PC-3 (cell line): ENCODE data around the gene TRIM44. TPM values are rescaled to one million over a fixed set of nuclear protein-coding genes. Genes with fewer than 3 reads are reported as not detected.

ENCODE experiments used
- ATAC-seq: fragments of 200-7000 bp; cut with Tn5 transposase; 2 replicates; pipeline ENCODE4 v1.9.1; 2020; ENCODE audit warnings: mild to moderate bottlenecking, moderate library complexity
- BruUV-seq: library from RNA; stranded (reverse); fragments of 400-500 nt; replicated peaks from 2 replicates; lab custom pipeline; 2021; lab: Mats Ljungman, UMichigan
- CTCF ChIA-PET: fragments of 300-600 bp; sonication (Branson Sonifier 250); formaldehyde crosslinking; loops from one replicate; lab custom pipeline; 2022; ENCODE audit warnings: antibody characterized with exemption; lab: Charles Lee
- POLR2A ChIA-PET: fragments of 300-600 bp; sonication (Branson Sonifier 250); formaldehyde crosslinking; loops from one replicate; lab custom pipeline; 2022; ENCODE audit warnings: antibody characterized with exemption; ENCODE audit not compliant: unreplicated experiment; lab: Charles Lee
- DNase-seq: peaks from one replicate; pipeline ENCODE4 v3.0.0-alpha.2; 2015
- H2AFZ ChIP-seq: fragments of 300-600 bp; sonication (generic); 2 replicates; pipeline ENCODE4 v1.6.0; 2016; ENCODE audit warnings: antibody characterized with exemption, low read length
- H3F3A ChIP-seq: fragments of 300-600 bp; sonication (generic); one replicate; pipeline ENCODE4 v1.6.0; 2017; ENCODE audit warnings: antibody characterized with exemption, low read length, control low read depth, mild to moderate bottlenecking; ENCODE audit not compliant: unreplicated experiment
- H3K27ac ChIP-seq: fragments of 300-600 bp; sonication (generic); 2 replicates; pipeline ENCODE4 v1.5.1; 2016; ENCODE audit warnings: mild to moderate bottlenecking, low read length
- H3K27me3 ChIP-seq: fragments of 300-600 bp; sonication (generic); 2 replicates; pipeline ENCODE4 v1.6.1; 2016; ENCODE audit warnings: low read length, mixed read lengths
- H3K36me3 ChIP-seq: fragments of 300-600 bp; sonication (generic); 2 replicates; pipeline ENCODE4 v1.6.1; 2016; ENCODE audit warnings: low read depth, mixed run types, low read length, mixed read lengths
- H3K4me1 ChIP-seq: fragments of 300-600 bp; sonication (generic); 2 replicates; pipeline ENCODE4 v1.5.1; 2016; ENCODE audit warnings: low read length; ENCODE audit not compliant: insufficient read depth
- H3K4me2 ChIP-seq: fragments of 300-600 bp; sonication (generic); 2 replicates; pipeline ENCODE4 v1.6.0; 2016; ENCODE audit warnings: low read length
- H3K4me3 ChIP-seq: fragments of 300-600 bp; sonication (generic); 2 replicates; pipeline ENCODE4 v1.5.1; 2016; ENCODE audit warnings: mild to moderate bottlenecking, low read length, mixed read lengths
- H3K79me2 ChIP-seq: fragments of 300-600 bp; sonication (generic); 2 replicates; pipeline ENCODE4 v1.6.1; 2017; ENCODE audit warnings: low read length, mixed read lengths
- H3K9ac ChIP-seq: fragments of 300-600 bp; sonication (generic); 2 replicates; pipeline ENCODE4 v1.6.0; 2016; ENCODE audit warnings: mild to moderate bottlenecking, low read length
- H3K9me2 ChIP-seq: fragments of 300-600 bp; sonication (generic); replicated peaks from 2 replicates; pipeline ENCODE4 v1.6.1; 2016; ENCODE audit warnings: mixed run types, low read length, mixed read lengths
- H3K9me3 ChIP-seq: fragments of 300-600 bp; sonication (generic); 2 replicates; pipeline ENCODE4 v1.6.1; 2016; ENCODE audit warnings: low read length, mixed read lengths
- H4K20me1 ChIP-seq: fragments of 300-600 bp; sonication (generic); 2 replicates; pipeline ENCODE4 v1.6.1; 2016; ENCODE audit warnings: low read length, mixed read lengths
- CTCF ChIP-seq: fragments of 300-600 bp; sonication (generic); conservative IDR thresholded peaks from 2 replicates; pipeline ENCODE4 v1.5.1; 2017; ENCODE audit warnings: antibody characterized with exemption, low read depth, mild to moderate bottlenecking, low read length
- EZH2 ChIP-seq: fragments of 300-600 bp; sonication (generic); IDR thresholded peaks from one replicate; pipeline ENCODE4 v1.6.1; 2017; ENCODE audit warnings: antibody characterized with exemption, mild to moderate bottlenecking, low read length; ENCODE audit not compliant: unreplicated experiment
- EZH2phosphoT487 ChIP-seq: fragments of 300-600 bp; sonication (generic); IDR thresholded peaks from 2 replicates; pipeline ENCODE4 v1.6.1; 2018; ENCODE audit warnings: mild to moderate bottlenecking, antibody characterized with exemption, low read length, borderline replicate concordance
- intact Hi-C: fragments of 100-400 bp; cut with micrococcal nuclease; formaldehyde crosslinking; loops from 2 replicates; pipeline ENCODE4 v1.9.0; 2023
- total RNA-seq: library from RNA; depleted of rRNA; stranded (reverse); fragments of >200 nt; gene quantifications from 2 replicates; pipeline ENCODE4 v1.2.3, GENCODE V29; 2014

TRIM44 gene
- total RNA-seq, 1 experiment from 2014 or later = 14.0 TPM

DNA sequence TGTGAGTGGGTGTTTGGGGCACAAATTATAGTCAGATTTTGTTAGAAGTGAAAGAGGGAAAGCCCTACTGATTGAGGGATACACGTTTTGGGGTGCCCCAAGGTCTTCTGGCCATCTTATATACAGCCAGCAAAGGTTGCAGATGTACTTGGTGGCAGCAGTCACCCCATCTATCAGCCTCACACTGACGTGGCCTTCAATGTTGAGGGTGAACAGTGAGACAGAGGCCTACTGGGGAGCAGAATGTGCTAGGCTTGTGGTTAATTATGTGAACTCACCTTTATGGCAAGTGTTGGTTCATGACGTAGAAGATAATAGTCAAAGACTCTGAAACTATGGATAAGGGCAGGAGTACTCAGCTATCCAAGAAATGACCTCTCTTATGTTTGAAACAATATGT lies 121.2 kb downstream of the TRIM44 start:
- DNase-seq (no peak), ATAC-seq (no peak)
- H3K4me1 ChIP-seq = peaks cover 15% of the 10 kb centered on the region
- POLR2A ChIA-PET = no interaction called here
- BruUV-seq = no TSS peak
- no peaks in the 10 kb centered on the region for H3F3A ChIP-seq
- H3K27ac ChIP-seq = no peak overlapping the region
- no peaks in the 10 kb centered on the region for H3K9me2 ChIP-seq
- no peaks in the 10 kb centered on the region for H3K9me3 ChIP-seq
- H3K36me3 ChIP-seq = no peaks in the 10 kb centered on the region
- TF ChIP-seq CTCF = no peak
- TF ChIP-seq EZH2 = no peak
- no peak for TF ChIP-seq EZH2phosphoT487
- no peak overlapping the region for H2AFZ ChIP-seq
- H4K20me1 ChIP-seq = no peaks in the 10 kb centered on the region
- H3K27me3 ChIP-seq = no peaks in the 10 kb centered on the region
- intact Hi-C loops = no loop called here
- no peak overlapping the region for H3K9ac ChIP-seq
- no peaks in the 10 kb centered on the region for H3K79me2 ChIP-seq
- H3K4me2 ChIP-seq = no peak overlapping the region
- H3K4me3 ChIP-seq = no peak overlapping the region
- CTCF ChIA-PET = no interaction called here

DNA sequence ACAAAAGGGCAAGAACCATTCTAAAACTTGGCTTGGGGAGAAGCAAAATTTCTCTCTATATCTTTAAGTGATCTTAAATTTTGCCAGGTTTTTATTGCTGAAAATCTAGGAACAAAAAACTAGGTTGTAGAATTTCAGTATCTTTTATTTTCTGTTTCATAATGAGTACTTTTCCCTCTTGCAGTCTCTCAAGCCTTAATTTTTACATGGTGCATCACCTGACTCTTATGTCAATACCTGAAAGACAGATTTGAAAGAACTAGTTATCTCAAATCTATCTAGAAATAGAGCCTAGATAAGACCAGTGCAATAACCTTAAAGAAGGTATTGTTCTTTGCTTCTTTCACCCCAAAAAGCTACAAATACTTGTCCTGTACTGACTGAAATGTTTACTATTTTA lies 122.1 kb downstream of the TRIM44 start:
- Histone ChIP-seq H2AFZ (no peak overlapping the region), H3K4me3 (no peak overlapping the region), H3F3A (no peaks in the 10 kb centered on the region), H3K27ac (no peak overlapping the region), H3K9me3 (no peaks in the 10 kb centered on the region), H3K4me2 (no peak overlapping the region), H3K79me2 (no peaks in the 10 kb centered on the region), H3K4me1 (peaks cover 15% of the 10 kb centered on the region), H3K27me3 (no peaks in the 10 kb centered on the region), H3K9me2 (no peaks in the 10 kb centered on the region), H3K9ac (no peak overlapping the region), H4K20me1 (no peaks in the 10 kb centered on the region), H3K36me3 (no peaks in the 10 kb centered on the region)
- TF ChIP-seq CTCF = no peak
- ChIA-PET CTCF (no interaction called here), POLR2A (no interaction called here)
- ATAC-seq (no peak), DNase-seq (no peak)
- intact Hi-C loops = no loop called here
- BruUV-seq = no TSS peak

- Histone ChIP-seq H3K79me2 (no peaks in the 10 kb centered on the region), H2AFZ (no peak overlapping the region), H3K9me2 (no peaks in the 10 kb centered on the region), H4K20me1 (no peaks in the 10 kb centered on the region), H3F3A (no peaks in the 10 kb centered on the region), H3K27ac (no peak overlapping the region), H3K9me3 (no peaks in the 10 kb centered on the region), H3K9ac (no peak overlapping the region), H3K4me3 (no peak overlapping the region), H3K4me1 (peaks cover 15% of the 10 kb centered on the region), H3K27me3 (no peaks in the 10 kb centered on the region), H3K36me3 (no peaks in the 10 kb centered on the region), H3K4me2 (no peak overlapping the region)
- BruUV-seq = no TSS peak
- ATAC-seq = no peak
- peak; percentile 31 for DNase-seq
- ChIA-PET POLR2A (no interaction called here), CTCF (no interaction called here)
- intact Hi-C loops = no loop called here
- TF ChIP-seq EZH2phosphoT487 (no peak), EZH2 (no peak), CTCF (no peak)
Observed at GRCh38 chr11:35785287-35786167, 123.0 kb downstream of the TRIM44 start.
